HEK293 (cell line): ENCODE results near the gene CX3CL1.

ENCODE experiments used
- CTCF ChIA-PET: fragments of 350-600 bp; formaldehyde crosslinking; extraction: SDS; loops from one replicate; lab custom pipeline; 2021; ENCODE audit warnings: antibody characterized with exemption; lab: Yijun Ruan, JAX
- POLR2A ChIA-PET: fragments of 300-600 bp; formaldehyde crosslinking; extraction: SDS; loops from one replicate; lab custom pipeline; 2020; ENCODE audit warnings: antibody characterized with exemption, inconsistent platforms; lab: Yijun Ruan, JAX
- H3K27ac ChIP-seq: fragments of 200-500 bp; sonication (Bioruptor generic); 2 replicates; pipeline ENCODE4 v1.5.1; 2014; ENCODE audit warnings: low read depth, low read length, control low read depth, inconsistent platforms; ENCODE audit errors: extremely low read depth
- H3K36me3 ChIP-seq, 2 experiments: fragments of 200-500 bp in 1 of 2; sonication (Bioruptor generic) in 1 of 2; 1 replicate in 1 of 2; 2 replicates in 1 of 2; pipeline ENCODE4 v1.5.1; 2014 to 2017; ENCODE audit warnings: inconsistent platforms in 2 of 2, low read length in 2 of 2; ENCODE audit not compliant: control insufficient read depth in 2 of 2, insufficient read depth in 1 of 2
- H3K4me1 ChIP-seq: fragments of 200-500 bp; sonication (Bioruptor generic); 2 replicates; pipeline ENCODE4 v1.5.1; 2014; ENCODE audit warnings: mild to moderate bottlenecking, low read length, inconsistent platforms; ENCODE audit not compliant: control insufficient read depth, insufficient read depth
- H3K4me3 ChIP-seq: 2 replicates; pipeline ENCODE4 v1.5.1; 2011; ENCODE audit warnings: low read depth, mild to moderate bottlenecking, control low read depth, low read length, moderate library complexity
- H3K9me3 ChIP-seq: fragments of 200-500 bp; sonication (Bioruptor generic); 2 replicates; pipeline ENCODE4 v1.5.1; 2014; ENCODE audit warnings: low read depth, low read length, inconsistent platforms; ENCODE audit not compliant: control insufficient read depth, insufficient read depth
- EGR2 ChIP-seq: fragments of 450-650 bp; formaldehyde crosslinking; IDR thresholded peaks from 2 replicates; pipeline ENCODE4 v1.5.1; 2016; ENCODE audit warnings: low read depth, missing biosample characterization, missing genetic modification characterization
- KLF17 ChIP-seq: fragments of 450-650 bp; formaldehyde crosslinking; IDR thresholded peaks from 2 replicates; pipeline ENCODE4 v1.5.1; 2016; ENCODE audit warnings: missing biosample characterization, missing genetic modification characterization
- PRDM2 ChIP-seq: fragments of 450-650 bp; formaldehyde crosslinking; IDR thresholded peaks from 2 replicates; pipeline ENCODE4 v1.5.1; 2016; ENCODE audit warnings: missing biosample characterization, missing genetic modification characterization, borderline replicate concordance
- TCF7L2 ChIP-seq: IDR thresholded peaks from 2 replicates; pipeline ENCODE4 v1.6.1; 2011; ENCODE audit warnings: low read depth, mild to moderate bottlenecking, inconsistent platforms, low read length, moderate library complexity, borderline replicate concordance
- ZBTB20 ChIP-seq: fragments of 450-650 bp; formaldehyde crosslinking; IDR thresholded peaks from 2 replicates; pipeline ENCODE4 v1.5.1; 2016; ENCODE audit warnings: missing biosample characterization, missing genetic modification characterization
- ZBTB7A ChIP-seq: fragments of 450-650 bp; formaldehyde crosslinking; IDR thresholded peaks from 2 replicates; pipeline ENCODE4 v1.5.1; 2016; ENCODE audit warnings: low read depth, missing biosample characterization, missing genetic modification characterization
- ZFHX2 ChIP-seq: fragments of 450-650 bp; formaldehyde crosslinking; conservative IDR thresholded peaks from 2 replicates; pipeline ENCODE4 v1.5.1; 2016; ENCODE audit warnings: missing biosample characterization, missing genetic modification characterization
- ZFP69B ChIP-seq: fragments of 450-650 bp; formaldehyde crosslinking; IDR thresholded peaks from 2 replicates; pipeline ENCODE4 v1.5.1; 2016; ENCODE audit warnings: missing biosample characterization, missing genetic modification characterization
- ZIC2 ChIP-seq: fragments of 450-650 bp; formaldehyde crosslinking; IDR thresholded peaks from 2 replicates; pipeline ENCODE4 v1.5.1; 2016; ENCODE audit warnings: missing biosample characterization, missing genetic modification characterization
- ZNF114 ChIP-seq: fragments of 450-650 bp; formaldehyde crosslinking; IDR thresholded peaks from 2 replicates; pipeline ENCODE4 v1.5.0; 2017; ENCODE audit warnings: missing biosample characterization, missing genetic modification characterization
- ZNF221 ChIP-seq: fragments of 450-650 bp; formaldehyde crosslinking; IDR thresholded peaks from 2 replicates; pipeline ENCODE4 v1.5.1; 2017; ENCODE audit warnings: missing biosample characterization, missing genetic modification characterization, borderline replicate concordance
- ZNF239 ChIP-seq: fragments of 450-650 bp; formaldehyde crosslinking; IDR thresholded peaks from 2 replicates; pipeline ENCODE4 v1.5.1; 2016; ENCODE audit warnings: missing biosample characterization, missing genetic modification characterization
- ZNF394 ChIP-seq: fragments of 450-650 bp; formaldehyde crosslinking; IDR thresholded peaks from 2 replicates; pipeline ENCODE4 v1.5.1; 2016; ENCODE audit warnings: missing biosample characterization, missing genetic modification characterization, mild to moderate bottlenecking, moderate library complexity, borderline replicate concordance
- ZNF416 ChIP-seq: fragments of 450-650 bp; formaldehyde crosslinking; IDR thresholded peaks from 2 replicates; pipeline ENCODE4 v1.5.1; 2016; ENCODE audit warnings: missing biosample characterization, missing genetic modification characterization
- ZNF510 ChIP-seq: fragments of 450-650 bp; formaldehyde crosslinking; IDR thresholded peaks from 2 replicates; pipeline ENCODE4 v1.5.1; 2018; ENCODE audit warnings: mild to moderate bottlenecking, missing genetic modification characterization, missing biosample characterization; ENCODE audit not compliant: insufficient replicate concordance
- ZNF555 ChIP-seq: fragments of 450-650 bp; formaldehyde crosslinking; conservative IDR thresholded peaks from 2 replicates; pipeline ENCODE4 v1.5.1; 2017; ENCODE audit warnings: missing biosample characterization, mild to moderate bottlenecking, missing genetic modification characterization, inconsistent platforms
- ZNF560 ChIP-seq: fragments of 450-650 bp; formaldehyde crosslinking; IDR thresholded peaks from 2 replicates; pipeline ENCODE4 v1.5.1; 2017; ENCODE audit warnings: missing biosample characterization, missing genetic modification characterization, borderline replicate concordance
- ZNF677 ChIP-seq: fragments of 450-650 bp; IDR thresholded peaks from 2 replicates; pipeline ENCODE4 v1.5.0; 2018; ENCODE audit warnings: missing biosample characterization, mild to moderate bottlenecking, missing genetic modification characterization, moderate library complexity
- ZNF76 ChIP-seq: fragments of 450-650 bp; formaldehyde crosslinking; IDR thresholded peaks from 2 replicates; pipeline ENCODE4; 2016; ENCODE audit warnings: low read depth, missing biosample characterization, missing genetic modification characterization, borderline replicate concordance

The CX3CL1 gene

GRCh38 chr16:57432505-57432904 is 60.2 kb downstream of the CX3CL1 start:
- CTCF ChIA-PET: interaction anchor here (1.0 to 2.3 kb wide), 5 partner anchors 10 to 88 kb away, joined by 3 to 11 read pairs (median 5); no protein-coding TSS in a partner anchor
- POLR2A ChIA-PET: interaction anchor here (1.4 kb wide), 1 partner anchor 15 kb away, joined by 6 read pairs; the partner anchor contains the start of genes CIAPIN1 and COQ9
- H3K4me3 ChIP-seq: no peak overlapping the region
- H3K4me1 ChIP-seq: no peaks in the 10 kb centered on the region
- H3K27ac ChIP-seq: no peak overlapping the region
- no peaks in the 10 kb centered on the region for H3K9me3 ChIP-seq
- H3K36me3 ChIP-seq: peaks cover 48 to 96% of the 10 kb centered on the region in 2 experiments
- TF ChIP-seq ZNF555 (tag by site-specific recombination) (no peak), ZIC2 (tag by site-specific recombination) (0 out of 2 replicates have a peak, but pooled peaks have one; percentile 21), KLF17 (tag by site-specific recombination) (no peak)

GRCh38 chr16:57432989-57433388 is 60.7 kb downstream of the CX3CL1 start:
- TF ChIP-seq EGR2 (no peak), ZNF510 (tag by site-specific recombination) (no peak), ZNF221 (no peak), ZNF239 (tag by site-specific recombination) (no peak), TCF7L2 (no peak), ZFP69B (tag by site-specific recombination) (no peak), ZBTB20 (tag by site-specific recombination) (no peak), ZFHX2 (no peak), ZNF677 (tag by site-specific recombination) (no peak), ZNF114 (tag by site-specific recombination) (no peak), PRDM2 (no peak), ZNF416 (tag by site-specific recombination) (no peak)
- TF ChIP-seq, all 188 proteins: peak for 0
- no peaks in the 10 kb centered on the region for H3K9me3 ChIP-seq
- no peaks in the 10 kb centered on the region for H3K4me1 ChIP-seq
- no peak overlapping the region for H3K27ac ChIP-seq
- POLR2A ChIA-PET: interaction anchor here (1.4 kb wide), 1 partner anchor 14 kb away, joined by 6 read pairs; the partner anchor contains the start of genes CIAPIN1 and COQ9
- no peak overlapping the region for H3K4me3 ChIP-seq
- CTCF ChIA-PET: interaction anchor here (1.0 to 2.3 kb wide), 6 partner anchors 11 to 133 kb away, joined by 3 to 11 read pairs (median 4); no protein-coding TSS in a partner anchor
- peaks cover 48 to 96% of the 10 kb centered on the region in 2 experiments for H3K36me3 ChIP-seq

- H3K36me3 ChIP-seq: peaks cover 51 to 94% of the 10 kb centered on the region in 2 experiments
- no peak overlapping the region for H3K27ac ChIP-seq
- H3K4me1 ChIP-seq: no peaks in the 10 kb centered on the region
- CTCF ChIA-PET: interaction anchor here (1.0 to 2.3 kb wide), 4 partner anchors 12 to 134 kb away, joined by 3 to 11 read pairs (median 4); no protein-coding TSS in a partner anchor
- no peak overlapping the region for H3K4me3 ChIP-seq
- no peaks in the 10 kb centered on the region for H3K9me3 ChIP-seq
- POLR2A ChIA-PET: no interaction called here
- TF ChIP-seq ZNF560 (tag by site-specific recombination): no peak
- no peak for TF ChIP-seq ZNF114 (tag by site-specific recombination)
- no peak for TF ChIP-seq ZBTB7A
- no peak for TF ChIP-seq ZNF76
- TF ChIP-seq ZNF394: no peak
- TF ChIP-seq, all 188 proteins: peak for 0
Observed at GRCh38 chr16:57434003-57434402, 61.7 kb downstream of the CX3CL1 start.
